ENCODE data around the gene THEMIS. TPM values are rescaled to one million over a fixed set of nuclear protein-coding genes. Genes with fewer than 3 reads are reported as not detected.

THEMIS gene
- total and polyA plus RNA-seq, 12 donors, result 0.07 to 2.6 (median 0.24) TPM; not detected in 1

GRCh38 chr6:127937102-127937501 is 36.2 kb upstream of the THEMIS start:
- H3K4me3 ChIP-seq, result no peak overlapping the region
- DNase-seq, result no peak
- 72 to 92% (median 89%) methylated on average over 2 of the region's 2 CpGs for WGBS, 4 donors
- H3K27me3 ChIP-seq, result no peaks in the 10 kb centered on the region
- no peaks in the 10 kb centered on the region for H3K4me1 ChIP-seq (replicated peaks in 1 of 2)
- H3K27ac ChIP-seq, result no peak overlapping the region
- intact Hi-C loops (cut with DNase I), result no loop called here
- no peaks in the 10 kb centered on the region for H3K36me3 ChIP-seq (replicated peaks in 1 of 2)
- TF ChIP-seq CTCF (IDR thresholded peaks at IDR 0.05), result no peak
- TF ChIP-seq POLR2A (IDR thresholded peaks at IDR 0.05), result no peak
- H3K9me3 ChIP-seq (replicated peaks in 1 of 3), result no peaks in the 10 kb centered on the region

- intact Hi-C loops (cut with DNase I), result no loop called here
- H3K27me3 ChIP-seq, result no peaks in the 10 kb centered on the region
- no peak overlapping the region for H3K4me3 ChIP-seq
- TF ChIP-seq POLR2A (IDR thresholded peaks at IDR 0.05) (no peak), CTCF (IDR thresholded peaks at IDR 0.05) (no peak)
- H3K27ac ChIP-seq, result no peak overlapping the region
- no peaks in the 10 kb centered on the region for H3K9me3 ChIP-seq (replicated peaks in 1 of 3)
- no peaks in the 10 kb centered on the region for H3K4me1 ChIP-seq (replicated peaks in 1 of 2)
- no peak for DNase-seq
- no peaks in the 10 kb centered on the region for H3K36me3 ChIP-seq (replicated peaks in 1 of 2)
- 73 to 92% (median 84%) methylated on average over 1 of the region's 1 CpG for WGBS, 4 donors
Measured at GRCh38 chr6:127934956-127935355, 34.1 kb upstream of the THEMIS start.

- no peaks in the 10 kb centered on the region for H3K27me3 ChIP-seq
- H3K4me1 ChIP-seq (replicated peaks in 1 of 2), result no peaks in the 10 kb centered on the region
- no peak overlapping the region for H3K27ac ChIP-seq
- 83 to 93% (median 86%) methylated on average over 7 of the region's 7 CpGs for WGBS, 4 donors
- no peak overlapping the region for H3K4me3 ChIP-seq
- no peak for DNase-seq
- H3K36me3 ChIP-seq (replicated peaks in 1 of 2), result no peaks in the 10 kb centered on the region
- no peaks in the 10 kb centered on the region for H3K9me3 ChIP-seq (replicated peaks in 1 of 3)
- no peak for TF ChIP-seq POLR2A (IDR thresholded peaks at IDR 0.05)
- no peak for TF ChIP-seq CTCF (IDR thresholded peaks at IDR 0.05)
- intact Hi-C loops (cut with DNase I), result no loop called here
Measured at GRCh38 chr6:127933852-127934840, 33.3 kb upstream of the THEMIS start.

GRCh38 chr6:127933137-127933536 is 32.3 kb upstream of the THEMIS start:
- H3K4me3 ChIP-seq, result no peak overlapping the region
- H3K36me3 ChIP-seq (replicated peaks in 1 of 2), result no peaks in the 10 kb centered on the region
- intact Hi-C loops (cut with DNase I), result no loop called here
- no peak for TF ChIP-seq POLR2A (IDR thresholded peaks at IDR 0.05)
- TF ChIP-seq CTCF (IDR thresholded peaks at IDR 0.05), result no peak
- H3K4me1 ChIP-seq (replicated peaks in 1 of 2), result no peaks in the 10 kb centered on the region
- H3K9me3 ChIP-seq (replicated peaks in 1 of 3), result no peaks in the 10 kb centered on the region
- DNase-seq, result no peak
- WGBS, 4 donors, result 68 to 92% (median 79%) methylated on average over 1 of the region's 1 CpG
- no peaks in the 10 kb centered on the region for H3K27me3 ChIP-seq
- no peak overlapping the region for H3K27ac ChIP-seq
